A549 treated with RU486 at 1 μM for 4 hours (cell line): ENCODE results near the gene PPIL3. TPM values are rescaled to one million over a fixed set of nuclear protein-coding genes. Genes with fewer than 3 reads are reported as not detected.

Experiments used
- total RNA-seq: library from RNA; stranded (reverse); fragments of 200-300 nt; extraction: Qiagen RNA extraction; gene quantifications from 5 replicates; pipeline ENCODE4 v1.2.3, GENCODE V29; 2022; ENCODE audit warnings: low read depth

Gene PPIL3
- total RNA-seq, result 19.2 to 25.8 TPM (median 24.4 TPM) in 5 replicates

DNA sequence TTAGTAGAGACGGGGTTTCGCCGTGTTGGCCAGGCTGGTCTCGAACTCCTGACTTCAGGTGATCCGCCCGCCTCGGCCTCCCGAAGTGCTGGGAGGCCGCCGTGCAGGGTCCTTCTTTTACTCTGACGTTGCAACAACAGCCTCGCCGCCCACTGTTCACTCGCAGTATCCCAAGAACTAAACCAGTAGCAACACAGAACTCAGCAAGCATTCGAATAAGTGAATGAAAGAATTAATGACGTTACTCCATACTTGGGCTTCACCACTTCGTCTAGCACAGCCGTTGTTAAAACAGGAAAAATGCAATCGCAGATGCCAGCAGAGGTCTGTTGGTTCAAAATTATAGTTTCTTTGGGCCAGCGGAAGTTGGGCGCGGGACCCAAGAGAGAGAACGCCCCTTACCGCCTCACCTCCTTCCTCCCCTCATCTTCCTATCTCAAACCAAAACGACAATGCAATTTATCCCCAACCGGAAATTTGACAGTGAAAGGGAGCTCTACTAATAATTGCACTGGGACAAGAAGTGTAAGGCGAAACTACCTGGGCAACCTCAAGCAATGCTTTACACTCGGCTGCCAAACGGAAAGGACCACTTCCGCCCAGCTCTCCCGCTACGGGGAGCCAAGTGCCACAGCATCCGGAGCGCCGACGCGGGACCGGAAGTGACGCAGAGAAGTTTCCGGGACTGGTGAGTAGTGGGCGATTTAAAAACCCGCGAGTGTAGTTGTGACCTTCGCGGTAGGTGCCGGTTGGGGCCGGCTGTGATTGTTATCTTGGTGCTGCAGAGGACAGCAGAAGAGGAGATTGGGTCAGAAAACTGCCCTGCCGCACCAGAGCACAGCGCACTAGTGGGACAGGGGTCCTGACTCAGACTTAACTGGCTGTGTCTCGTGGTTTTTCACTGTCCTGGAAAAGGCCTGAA, at the start of gene PPIL3, which contains the start of gene NIF3L1:
Gene PPIL3, minus strand, starts transcription at position 374 of the 922 bp plus-strand sequence. CDS start 1,462 bp downstream, outside the sequence.
Gene NIF3L1, plus strand, starts transcription at position 668 of the 922 bp plus-strand sequence. CDS start 2,573 bp downstream, outside the sequence.

DNA sequence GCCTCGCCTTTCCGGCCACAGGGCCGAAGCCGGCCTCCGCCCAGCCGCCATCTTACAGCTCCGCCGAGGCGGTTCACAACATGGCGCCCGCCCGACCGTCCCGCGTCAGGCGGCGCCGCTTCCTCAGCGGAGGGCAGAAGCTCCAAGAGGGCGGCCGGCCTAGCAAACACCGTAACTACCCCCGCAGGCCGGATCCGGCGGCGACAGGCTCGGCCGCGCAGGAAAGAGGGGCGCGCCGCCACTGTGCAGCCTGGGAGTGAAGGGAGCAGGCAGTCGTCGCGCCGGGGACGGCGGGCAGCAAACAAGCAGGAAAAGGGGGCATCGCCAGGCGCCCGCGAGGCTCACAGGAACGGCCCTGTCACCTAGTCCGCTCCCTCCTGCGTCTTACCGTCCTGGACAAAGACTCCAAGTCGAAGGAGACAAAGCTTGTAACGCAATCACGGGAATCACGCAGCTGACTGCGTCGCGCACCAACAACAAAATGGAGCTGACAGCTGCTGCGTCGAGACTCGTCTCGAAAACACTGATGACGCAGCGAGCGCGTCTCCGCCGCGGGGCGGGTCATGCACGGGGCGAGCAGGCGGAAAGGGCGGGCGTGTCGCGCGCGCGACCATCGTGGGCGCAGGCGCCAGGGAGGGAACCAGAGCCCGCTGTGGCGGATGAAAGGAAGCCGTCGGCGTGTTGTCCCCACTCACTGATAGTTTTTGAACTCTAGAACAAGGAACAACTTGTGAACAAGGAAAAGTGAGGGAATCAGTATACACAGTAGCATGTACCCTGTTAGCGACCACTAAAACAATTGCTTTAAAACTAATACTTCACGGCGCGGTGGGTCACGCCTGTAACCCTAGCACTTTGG, 24.5 kb downstream of the PPIL3 start, which contains the start of gene CLK1:
Gene CLK1, minus strand, starts transcription at position 483 of the 859 bp plus-strand sequence. CDS start 2,796 bp downstream, outside the sequence.

Other genes with a start within 250 kb of the PPIL3 start
- gene BZW1, start 77.2 kb downstream of the PPIL3 start, total RNA-seq, result 407 to 658 TPM (median 417 TPM) in 5 replicates
- 25.4 to 48.1 TPM (median 39.1 TPM) in 5 replicates for gene CLK1, start 24.4 kb downstream of the PPIL3 start, total RNA-seq
- gene NIF3L1, start 294 bp upstream of the PPIL3 start, total RNA-seq, result 37.9 to 44.1 TPM (median 41.3 TPM) in 5 replicates
- gene ORC2, start 74.6 kb upstream of the PPIL3 start, total RNA-seq, result 12.5 to 18.1 TPM (median 14.1 TPM) in 5 replicates
- 1.5 to 4.8 TPM (median 4.3 TPM) in 5 replicates for gene HYCC2, start 182.6 kb upstream of the PPIL3 start, total RNA-seq
- 125 to 180 TPM (median 128 TPM) in 5 replicates for gene NDUFB3, start 182.9 kb upstream of the PPIL3 start, total RNA-seq
- 70.8 to 82.4 TPM (median 78.8 TPM) in 5 replicates for gene CFLAR, start 227.1 kb upstream of the PPIL3 start, total RNA-seq